Lower lobe of right lung (tissue), 2 donors: ENCODE data around the gene XAB2. TPM values are rescaled to one million over a fixed set of nuclear protein-coding genes. Genes with fewer than 3 reads are reported as not detected.

Experiments used
- ATAC-seq, 2 donors: fragments of 200-7000 bp; cut with Tn5 transposase; one replicate each; pipeline ENCODE4 v1.9.1; 2020 to 2022; ENCODE audit warnings: mild to moderate bottlenecking in 2 of 2, moderate library complexity in 2 of 2
- DNase-seq: peaks from one replicate; pipeline ENCODE4 v3.0.0-alpha.2; 2020
- H3K27ac ChIP-seq: fragments of 200-600 bp; one replicate; pipeline ENCODE4 v1.8.0; 2022
- H3K27me3 ChIP-seq: fragments of 200-600 bp; one replicate; pipeline ENCODE4 v1.8.0; 2022; ENCODE audit warnings: low read depth
- H3K36me3 ChIP-seq: fragments of 200-600 bp; one replicate; pipeline ENCODE4 v1.8.0; 2022; ENCODE audit warnings: mild to moderate bottlenecking
- H3K4me1 ChIP-seq: fragments of 200-600 bp; one replicate; pipeline ENCODE4 v1.8.0; 2022
- H3K4me3 ChIP-seq: fragments of 200-600 bp; one replicate; pipeline ENCODE4 v1.8.0; 2022; ENCODE audit warnings: mild to moderate bottlenecking
- H3K9me3 ChIP-seq: fragments of 200-600 bp; one replicate; pipeline ENCODE4 v1.8.0; 2022
- intact Hi-C: fragments of 100-400 bp; cut with DNase I; formaldehyde crosslinking; loops from one replicate; pipeline ENCODE4 v1.11.0; 2022
- total RNA-seq: library from RNA; stranded (reverse); fragmentation: NEBNext Ultra II Directional; extraction: Animal tissue kit (Norgen Biotek cat#: 25700); gene quantifications from one replicate; pipeline ENCODE4 v1.2.1, GENCODE V29; 2021
- TF ChIP-seq, protein P1 (sequence below): fragments of 200-600 bp; IDR thresholded peaks from one replicate; pipeline ENCODE4 v1.8.0; 2022; ENCODE audit warnings: antibody characterized with exemption, mild to moderate bottlenecking
- donor health status: DM: no; HTN: yes; CAD: no; lungs with severe emphysema.

Gene XAB2
- total RNA-seq, 1 donor from 2014 or later, result 42.0 TPM

DNA sequence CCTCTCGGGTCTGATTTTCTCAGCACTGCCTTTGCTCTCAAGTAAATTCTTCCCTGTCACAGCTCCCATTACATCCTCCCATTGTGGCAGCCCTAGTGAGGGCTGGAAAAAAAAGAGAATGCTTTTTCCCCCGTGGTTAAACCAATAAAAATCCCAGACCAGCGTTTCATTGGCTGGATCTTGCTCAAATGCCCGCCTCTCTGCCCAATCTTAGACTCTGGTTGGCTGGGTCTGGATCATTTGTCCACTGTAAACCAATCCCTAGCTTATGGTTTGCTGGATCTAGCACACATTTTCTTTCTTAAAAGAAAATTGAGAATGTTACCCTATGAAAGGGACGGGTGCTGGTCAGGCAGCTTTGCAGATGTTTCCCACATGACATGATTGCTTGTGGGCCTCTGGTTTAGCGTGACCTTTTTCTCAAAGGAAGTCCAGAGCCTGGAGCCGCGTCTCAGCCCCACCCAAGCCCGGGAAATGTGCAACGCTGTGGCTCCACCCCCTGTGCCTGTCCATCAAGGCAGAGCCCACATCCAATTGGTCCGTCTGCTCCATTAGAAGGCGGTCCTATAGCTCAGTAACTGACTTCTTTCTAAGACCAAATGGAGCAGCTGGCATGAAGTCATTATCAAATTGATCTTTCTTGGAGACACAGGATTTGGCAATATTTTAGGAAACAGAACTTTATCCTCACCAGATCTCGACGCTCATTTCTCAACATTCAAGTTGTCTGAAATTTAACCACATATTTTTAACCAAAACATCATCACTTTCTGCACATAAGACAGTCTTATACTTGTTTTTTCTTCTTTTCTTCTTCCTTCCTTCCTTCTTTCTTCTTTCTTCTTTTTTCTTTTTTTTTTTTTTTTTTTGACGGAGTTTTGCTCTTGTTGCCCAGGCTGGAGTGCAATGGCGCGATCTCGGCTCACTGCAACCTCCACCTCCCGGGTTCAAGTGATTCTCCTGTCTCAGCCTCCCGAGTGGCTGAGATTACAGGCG lies 45.0 kb upstream of the XAB2 start:
- peak; percentile 89 for DNase-seq
- Histone ChIP-seq H3K36me3 (no peaks in the 10 kb centered on the region), H3K4me3 (no peak overlapping the region), H3K27me3 (peaks cover 16% of the 10 kb centered on the region), H3K27ac (no peak overlapping the region), H3K4me1 (no peaks in the 10 kb centered on the region), H3K9me3 (no peaks in the 10 kb centered on the region)
- intact Hi-C loops, result no loop called here
- TF ChIP-seq, protein P1, sequence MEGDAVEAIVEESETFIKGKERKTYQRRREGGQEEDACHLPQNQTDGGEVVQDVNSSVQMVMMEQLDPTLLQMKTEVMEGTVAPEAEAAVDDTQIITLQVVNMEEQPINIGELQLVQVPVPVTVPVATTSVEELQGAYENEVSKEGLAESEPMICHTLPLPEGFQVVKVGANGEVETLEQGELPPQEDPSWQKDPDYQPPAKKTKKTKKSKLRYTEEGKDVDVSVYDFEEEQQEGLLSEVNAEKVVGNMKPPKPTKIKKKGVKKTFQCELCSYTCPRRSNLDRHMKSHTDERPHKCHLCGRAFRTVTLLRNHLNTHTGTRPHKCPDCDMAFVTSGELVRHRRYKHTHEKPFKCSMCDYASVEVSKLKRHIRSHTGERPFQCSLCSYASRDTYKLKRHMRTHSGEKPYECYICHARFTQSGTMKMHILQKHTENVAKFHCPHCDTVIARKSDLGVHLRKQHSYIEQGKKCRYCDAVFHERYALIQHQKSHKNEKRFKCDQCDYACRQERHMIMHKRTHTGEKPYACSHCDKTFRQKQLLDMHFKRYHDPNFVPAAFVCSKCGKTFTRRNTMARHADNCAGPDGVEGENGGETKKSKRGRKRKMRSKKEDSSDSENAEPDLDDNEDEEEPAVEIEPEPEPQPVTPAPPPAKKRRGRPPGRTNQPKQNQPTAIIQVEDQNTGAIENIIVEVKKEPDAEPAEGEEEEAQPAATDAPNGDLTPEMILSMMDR, result no peak
- ATAC-seq, result peak; percentile 85 to 91

DNA sequence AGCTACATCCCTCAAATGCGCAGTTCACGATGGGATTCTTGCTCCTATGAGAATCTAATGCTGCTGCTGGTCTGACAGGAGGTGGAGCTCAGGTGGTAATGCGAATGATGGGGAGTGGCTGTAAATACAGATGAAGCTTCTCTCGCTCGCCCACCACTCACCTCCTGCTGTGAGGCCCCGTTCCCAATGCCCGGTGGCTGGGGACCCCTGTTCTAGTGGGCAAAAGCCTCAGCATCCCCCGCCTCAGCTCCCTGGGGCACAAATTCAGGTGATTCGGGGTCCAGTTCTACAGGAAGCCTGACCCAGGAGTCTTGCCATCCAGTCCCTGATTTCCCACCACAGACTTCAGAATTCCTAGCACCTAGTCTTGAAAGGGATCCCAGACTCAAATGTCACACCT lies 43.2 kb upstream of the XAB2 start:
- Histone ChIP-seq H3K4me3 (no peak overlapping the region), H3K27ac (no peak overlapping the region), H3K36me3 (no peaks in the 10 kb centered on the region), H3K9me3 (no peaks in the 10 kb centered on the region), H3K4me1 (no peaks in the 10 kb centered on the region), H3K27me3 (peaks cover 23% of the 10 kb centered on the region)
- intact Hi-C loops, result no loop called here
- TF ChIP-seq, protein P1, result no peak
- no peak for ATAC-seq
- no peak for DNase-seq

DNA sequence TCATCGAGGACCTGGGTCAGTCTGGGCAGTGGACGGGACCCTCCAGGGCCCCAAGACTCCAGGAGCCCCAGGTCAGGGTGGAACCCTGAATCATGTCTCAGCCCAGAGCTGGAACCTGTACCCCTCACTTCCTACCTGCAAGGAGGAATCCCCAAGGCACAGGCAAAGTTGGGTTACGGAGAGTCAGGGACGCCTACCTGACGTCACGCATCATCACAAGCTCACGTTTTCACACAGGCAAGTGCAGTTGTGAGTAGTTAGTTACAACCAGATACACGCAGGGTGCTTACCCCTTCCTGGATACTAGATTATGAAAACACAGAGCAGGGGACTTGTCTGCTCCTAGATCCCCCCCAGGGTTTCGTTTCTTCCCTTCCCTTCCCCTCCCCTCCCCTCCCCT lies 41.4 kb upstream of the XAB2 start:
- H3K27me3 ChIP-seq, result peaks cover 23% of the 10 kb centered on the region
- no peaks in the 10 kb centered on the region for H3K9me3 ChIP-seq
- intact Hi-C loops, result no loop called here
- no peaks in the 10 kb centered on the region for H3K4me1 ChIP-seq
- DNase-seq (no peak), ATAC-seq (no peak)
- no peak overlapping the region for H3K27ac ChIP-seq
- H3K36me3 ChIP-seq, result no peaks in the 10 kb centered on the region
- peak overlapping the region; percentile 14 for H3K4me3 ChIP-seq
- TF ChIP-seq, protein P1, result no peak

GRCh38 chr19:7670150-7670783 lies 40.9 kb upstream of the XAB2 start:
- Histone ChIP-seq H3K27ac (no peak overlapping the region), H3K9me3 (no peaks in the 10 kb centered on the region), H3K36me3 (no peaks in the 10 kb centered on the region), H3K4me3 (peak overlapping the region; percentile 14), H3K4me1 (no peaks in the 10 kb centered on the region), H3K27me3 (peaks cover 20% of the 10 kb centered on the region)
- TF ChIP-seq, protein P1, result no peak
- intact Hi-C loops, result no loop called here
- DNase-seq (peak; percentile 87), ATAC-seq (peak; percentile 58 to 79)

GRCh38 chr19:7669641-7670040 lies 40.3 kb upstream of the XAB2 start:
- Histone ChIP-seq H3K27me3 (peaks cover 19% of the 10 kb centered on the region), H3K9me3 (no peaks in the 10 kb centered on the region), H3K36me3 (no peaks in the 10 kb centered on the region), H3K4me3 (peak overlapping the region; percentile 33), H3K4me1 (no peaks in the 10 kb centered on the region), H3K27ac (peak overlapping the region; percentile 24)
- ATAC-seq, result no peak
- intact Hi-C loops, result no loop called here
- DNase-seq, result no peak
- TF ChIP-seq, protein P1, result no peak
